Liver (tissue), 3 donors: Measurements from ENCODE around the gene RAX2.

Source experiments
- ATF3 ChIP-seq: IDR thresholded peaks from 2 replicates; pipeline ENCODE4 v1.6.1; 2016; ENCODE audit warnings: antibody characterized with exemption
- CTCF ChIP-seq: fragments of 150-350 bp; IDR thresholded peaks from 2 replicates; pipeline ENCODE4 v1.5.1; 2017; ENCODE audit warnings: improper control_type of control experiment, low read depth, low read length; ENCODE audit not compliant: missing input control
- EGR1 ChIP-seq, 2 donors: IDR thresholded peaks; 2 replicates each; pipeline ENCODE4 v1.6.1; 2016 to 2018; ENCODE audit warnings: antibody characterized with exemption in 2 of 2, low read depth in 2 of 2
- GABPA ChIP-seq, 2 donors: IDR thresholded peaks in 1 of 2; conservative IDR thresholded peaks in 1 of 2; 2 replicates each; pipeline ENCODE4 v1.6.1; 2016; ENCODE audit warnings: antibody characterized with exemption in 2 of 2, mild to moderate bottlenecking in 1 of 2, moderate library complexity in 1 of 2
- HNF4A ChIP-seq, 2 donors: conservative IDR thresholded peaks; 2 replicates each; pipeline ENCODE4 v1.6.1; 2016; ENCODE audit warnings: antibody characterized with exemption in 2 of 2, mild to moderate bottlenecking in 2 of 2
- JUND ChIP-seq, 2 donors: IDR thresholded peaks; 2 replicates each; pipeline ENCODE4 v1.6.1; 2016; ENCODE audit warnings: antibody characterized with exemption in 2 of 2
- MAX ChIP-seq: IDR thresholded peaks from 2 replicates; pipeline ENCODE4 v1.6.1; 2016; ENCODE audit warnings: antibody characterized with exemption
- RAD21 ChIP-seq, 2 donors: IDR thresholded peaks; 2 replicates each; pipeline ENCODE4 v1.6.1; 2016; ENCODE audit warnings: antibody characterized with exemption in 2 of 2, mild to moderate bottlenecking in 2 of 2
- REST ChIP-seq: IDR thresholded peaks from 2 replicates; pipeline ENCODE4 v1.6.1; 2016; ENCODE audit warnings: antibody characterized with exemption, mild to moderate bottlenecking
- SP1 ChIP-seq: IDR thresholded peaks from 2 replicates; pipeline ENCODE4 v1.6.1; 2018; ENCODE audit warnings: antibody characterized with exemption, mild to moderate bottlenecking
- TAF1 ChIP-seq: conservative IDR thresholded peaks from 2 replicates; pipeline ENCODE4 v1.6.1; 2016; ENCODE audit warnings: antibody characterized with exemption, mild to moderate bottlenecking
- donor health status: healthy.
- donor health status: healthy.

DNA sequence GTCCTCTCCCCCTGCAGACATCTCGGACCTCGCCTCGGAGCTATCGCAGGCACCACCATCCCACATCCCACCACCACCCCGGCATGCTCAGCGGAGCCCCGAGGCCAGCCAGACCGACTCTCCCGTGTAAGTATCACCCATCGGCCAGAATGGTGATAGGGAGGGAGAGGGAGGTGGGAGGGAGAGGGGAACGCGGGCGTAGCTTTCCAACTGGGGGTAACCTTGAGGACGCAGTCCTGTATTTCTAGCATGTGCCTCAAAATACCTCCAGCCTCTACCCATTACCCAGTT is 37.8 kb downstream of the RAX2 start:
- TF ChIP-seq CTCF (no peak), EGR1 (IDR thresholded peaks at IDR 0.05; ENCODE audit: low read depth in 2 of 2) (no peak), ATF3 (no peak), REST (no peak), SP1 (no peak), GABPA (IDR thresholded peaks at IDR 0.05 in 1 of 2, conservative IDR thresholded peaks at IDR 0.05 in 1 of 2) (no peak), RAD21 (IDR thresholded peaks at IDR 0.05) (no peak), MAX (no peak), TAF1 (no peak), JUND (IDR thresholded peaks at IDR 0.05) (no peak), HNF4A (conservative IDR thresholded peaks at IDR 0.05) (no peak)
